Liver (tissue), 9 donors: ENCODE results near the gene NDUFAF5. TPM values are rescaled to one million over a fixed set of nuclear protein-coding genes. Genes with fewer than 3 reads are reported as not detected.

Experiments
- DNase-seq: peaks from one replicate; pipeline ENCODE4 v3.0.0-alpha.2; 2017; ENCODE audit warnings: low spot score
- H3K27ac ChIP-seq, 2 donors: one replicate each; pipeline ENCODE4 v1.7.0; 2013; ENCODE audit warnings: inconsistent platforms in 2 of 2, low read length in 2 of 2, control low read depth in 1 of 2, low read depth in 1 of 2, mild to moderate bottlenecking in 1 of 2
- H3K27me3 ChIP-seq, 4 donors: one replicate each; pipeline versions ENCODE4 v1.6.1 to v1.7.0; 2013; ENCODE audit warnings: low read length in 3 of 4, inconsistent platforms in 1 of 4, mild to moderate bottlenecking in 1 of 4, moderate library complexity in 1 of 4; ENCODE audit not compliant: control insufficient read depth in 4 of 4, insufficient read depth in 4 of 4
- H3K36me3 ChIP-seq, 4 donors: one replicate each; pipeline versions ENCODE4 v1.6.1 to v1.7.0; 2013; ENCODE audit warnings: low read length in 3 of 4, mild to moderate bottlenecking in 3 of 4, low read depth in 1 of 4, moderate library complexity in 1 of 4; ENCODE audit not compliant: control insufficient read depth in 4 of 4, insufficient read depth in 3 of 4
- H3K4me1 ChIP-seq, 4 donors: one replicate each; pipeline versions ENCODE4 v1.6.1 to v1.7.0; 2013; ENCODE audit warnings: low read length in 3 of 4, mild to moderate bottlenecking in 3 of 4, moderate library complexity in 1 of 4; ENCODE audit not compliant: control insufficient read depth in 4 of 4, insufficient read depth in 4 of 4
- H3K4me3 ChIP-seq, 3 donors: one replicate each; pipeline versions ENCODE4 v1.6.1 to v1.7.0; 2013; ENCODE audit warnings: low read length in 3 of 3, control low read depth in 1 of 3, low read depth in 1 of 3, mild to moderate bottlenecking in 1 of 3
- H3K9ac ChIP-seq, 2 donors: one replicate each; pipeline ENCODE4 v1.7.0; 2013; ENCODE audit warnings: low read length in 2 of 2, mild to moderate bottlenecking in 2 of 2, moderate library complexity in 2 of 2, control low read depth in 1 of 2, low read depth in 1 of 2
- H3K9me3 ChIP-seq, 4 donors: one replicate each; pipeline versions ENCODE4 v1.6.1 to v1.7.0; 2013; ENCODE audit warnings: low read length in 3 of 4; ENCODE audit not compliant: control insufficient read depth in 4 of 4
- ATF3 ChIP-seq: IDR thresholded peaks from 2 replicates; pipeline ENCODE4 v1.6.1; 2016; ENCODE audit warnings: antibody characterized with exemption
- CTCF ChIP-seq: fragments of 150-350 bp; IDR thresholded peaks from 2 replicates; pipeline ENCODE4 v1.5.1; 2017; ENCODE audit warnings: improper control_type of control experiment, low read depth, low read length; ENCODE audit not compliant: missing input control
- EGR1 ChIP-seq, 2 donors: IDR thresholded peaks; 2 replicates each; pipeline ENCODE4 v1.6.1; 2016 to 2018; ENCODE audit warnings: antibody characterized with exemption in 2 of 2, low read depth in 2 of 2
- FOXA1 ChIP-seq: IDR thresholded peaks from 2 replicates; pipeline ENCODE4 v1.6.1; 2016; ENCODE audit warnings: antibody characterized with exemption
- FOXA2 ChIP-seq: IDR thresholded peaks from 2 replicates; pipeline ENCODE4 v1.6.1; 2016; ENCODE audit warnings: antibody characterized with exemption
- GABPA ChIP-seq, 2 donors: IDR thresholded peaks in 1 of 2; conservative IDR thresholded peaks in 1 of 2; 2 replicates each; pipeline ENCODE4 v1.6.1; 2016; ENCODE audit warnings: antibody characterized with exemption in 2 of 2, mild to moderate bottlenecking in 1 of 2, moderate library complexity in 1 of 2
- HNF4A ChIP-seq, 2 donors: conservative IDR thresholded peaks; 2 replicates each; pipeline ENCODE4 v1.6.1; 2016; ENCODE audit warnings: antibody characterized with exemption in 2 of 2, mild to moderate bottlenecking in 2 of 2
- HNF4G ChIP-seq: IDR thresholded peaks from 2 replicates; pipeline ENCODE4 v1.6.1; 2016; ENCODE audit warnings: antibody characterized with exemption
- JUND ChIP-seq, 2 donors: IDR thresholded peaks; 2 replicates each; pipeline ENCODE4 v1.6.1; 2016; ENCODE audit warnings: antibody characterized with exemption in 2 of 2
- MAX ChIP-seq: IDR thresholded peaks from 2 replicates; pipeline ENCODE4 v1.6.1; 2016; ENCODE audit warnings: antibody characterized with exemption
- NR2F2 ChIP-seq: IDR thresholded peaks from 2 replicates; pipeline ENCODE4 v1.6.1; 2016; ENCODE audit warnings: antibody characterized with exemption
- RAD21 ChIP-seq, 2 donors: IDR thresholded peaks; 2 replicates each; pipeline ENCODE4 v1.6.1; 2016; ENCODE audit warnings: antibody characterized with exemption in 2 of 2, mild to moderate bottlenecking in 2 of 2
- REST ChIP-seq: IDR thresholded peaks from 2 replicates; pipeline ENCODE4 v1.6.1; 2016; ENCODE audit warnings: antibody characterized with exemption, mild to moderate bottlenecking
- RXRA ChIP-seq, 2 donors: IDR thresholded peaks; 2 replicates each; pipeline ENCODE4 v1.6.1; 2017 to 2018; ENCODE audit warnings: antibody characterized with exemption in 2 of 2, mild to moderate bottlenecking in 1 of 2
- SP1 ChIP-seq: IDR thresholded peaks from 2 replicates; pipeline ENCODE4 v1.6.1; 2018; ENCODE audit warnings: antibody characterized with exemption, mild to moderate bottlenecking
- TAF1 ChIP-seq: conservative IDR thresholded peaks from 2 replicates; pipeline ENCODE4 v1.6.1; 2016; ENCODE audit warnings: antibody characterized with exemption, mild to moderate bottlenecking
- YY1 ChIP-seq: IDR thresholded peaks from 2 replicates; pipeline ENCODE4 v1.6.1; 2016; ENCODE audit warnings: antibody characterized with exemption, mild to moderate bottlenecking
- ZBTB33 ChIP-seq: IDR thresholded peaks from 2 replicates; pipeline ENCODE4 v1.6.1; 2016; ENCODE audit warnings: antibody characterized with exemption
- WGBS: extraction: QIAGEN DNeasy Blood & Tissue Kit; methylation state at CpG from one replicate; pipeline ENCODE4 v1.1.7; 2013; 5-methylcytosine and 5-hydroxymethylcytosine counted together
- polyA plus RNA-seq, 2 donors: library from polyadenylated mRNA; stranded (reverse) in 1 of 2; unstranded in 1 of 2; fragments of 200-250 nt in 1 of 2; fragments of >200 nt in 1 of 2; fragmentation: Nextera tagmentation in 1 of 2; extraction: Ambion mirVana in 1 of 2; gene quantifications; one replicate each; pipeline versions ENCODE4 v1.2.1 to v1.2.3, GENCODE V29; 2013 to 2015
- total RNA-seq, 2 donors: library from RNA; depleted of rRNA; stranded (reverse); fragments of >200 nt; gene quantifications; one replicate each; pipeline ENCODE4 v1.2.3, GENCODE V29; 2014
- donor health status: healthy.
- donor health status: healthy.
- donor health status: healthy.
- donor health status: healthy.
- donor health status: healthy.

NDUFAF5 gene
- total and polyA plus RNA-seq, 4 donors = 6.6 to 15.9 (median 12.3) TPM

GRCh38 chr20:13735826-13736225, 49.0 kb upstream of the NDUFAF5 start:
- H3K4me3 ChIP-seq = no peak overlapping the region
- WGBS = 97% methylated on average over 1 of the region's 1 CpG
- no peak for DNase-seq
- H3K4me1 ChIP-seq = no peaks in the 10 kb centered on the region
- no peak overlapping the region for H3K27ac ChIP-seq
- H3K27me3 ChIP-seq = no peaks in the 10 kb centered on the region
- H3K36me3 ChIP-seq = peaks cover 4 to 20% (median 11%) of the 10 kb centered on the region in 4 donors
- no peaks in the 10 kb centered on the region for H3K9me3 ChIP-seq
- no peak overlapping the region for H3K9ac ChIP-seq
- TF ChIP-seq FOXA1 = no peak
- no peak for TF ChIP-seq FOXA2
- no peak for TF ChIP-seq RXRA (IDR thresholded peaks at IDR 0.05)
- no peak for TF ChIP-seq JUND (IDR thresholded peaks at IDR 0.05)
- TF ChIP-seq ZBTB33 = no peak
- no peak for TF ChIP-seq HNF4G
- no peak for TF ChIP-seq HNF4A (conservative IDR thresholded peaks at IDR 0.05)
- TF ChIP-seq NR2F2 = no peak
- no peak for TF ChIP-seq EGR1 (IDR thresholded peaks at IDR 0.05; ENCODE audit: low read depth in 2 of 2)
- no peak for TF ChIP-seq CTCF
- no peak for TF ChIP-seq SP1
- no peak for TF ChIP-seq GABPA (IDR thresholded peaks at IDR 0.05 in 1 of 2, conservative IDR thresholded peaks at IDR 0.05 in 1 of 2)
- TF ChIP-seq REST = no peak
- no peak for TF ChIP-seq TAF1
- TF ChIP-seq YY1 = no peak
- no peak for TF ChIP-seq ATF3
- no peak for TF ChIP-seq RAD21 (IDR thresholded peaks at IDR 0.05)
- no peak for TF ChIP-seq MAX
